Right lobe of liver (tissue), 4 donors: ENCODE results near the gene CBX5.

Experiments used
- CTCF ChIP-seq, 4 donors: fragments of 200-600 bp in 3 of 4; fragments of 450-650 bp in 1 of 4; IDR thresholded peaks; one replicate each; pipeline versions ENCODE4 v1.5.1 to v1.8.0; 2016 to 2022; ENCODE audit warnings: antibody characterized with exemption in 4 of 4, mild to moderate bottlenecking in 2 of 4
- POLR2A ChIP-seq: fragments of 450-650 bp; IDR thresholded peaks from one replicate; pipeline ENCODE4 v1.6.1; 2017; ENCODE audit warnings: antibody characterized with exemption, mild to moderate bottlenecking
- donor health status: DM: no; HTN: no; CAD: no.
- donor health status: DM: no; HTN: no; CAD: no.
- donor health status: DM: no; HTN: yes; CAD: no.

GRCh38 chr12:54215989-54216796, 63.7 kb downstream of the CBX5 start:
- no peak for TF ChIP-seq POLR2A
- no peak for TF ChIP-seq CTCF (IDR thresholded peaks at IDR 0.05)
